Fibroblast of skin of left biceps (primary cell): ENCODE data around the gene FSCN2.
A peak's percentile ranks its signal among the peaks of the same experiment; 100 is the strongest.

Experiments
- DNase-seq, 2 experiments: peaks; one replicate each; pipeline ENCODE4 v3.0.0-alpha.2; 2013; ENCODE audit warnings: low read depth in 2 of 2

FSCN2 gene

GRCh38 chr17:81513372-81513752, 14.8 kb upstream of the FSCN2 start:
- no peak for DNase-seq

GRCh38 chr17:81513753-81514488, 14.3 kb upstream of the FSCN2 start:
- DNase-seq, result no peak

- no peak for DNase-seq
Measured at GRCh38 chr17:81514489-81514738, 13.8 kb upstream of the FSCN2 start.

GRCh38 chr17:81514739-81515529, 13.2 kb upstream of the FSCN2 start:
- DNase-seq, result peak; percentile 83 to 87

GRCh38 chr17:81515530-81516041, 12.6 kb upstream of the FSCN2 start:
- no peak for DNase-seq

GRCh38 chr17:81516439-81516838, 11.7 kb upstream of the FSCN2 start:
- no peak for DNase-seq

- DNase-seq, result no peak
Measured at GRCh38 chr17:81517009-81517338, 11.2 kb upstream of the FSCN2 start.

- DNase-seq, result no peak
Measured at GRCh38 chr17:81517339-81518112, 10.7 kb upstream of the FSCN2 start.

- DNase-seq, result no peak
Measured at GRCh38 chr17:81518113-81518784, 9.9 kb upstream of the FSCN2 start.

- no peak for DNase-seq
Measured at GRCh38 chr17:81518785-81519283, 9.3 kb upstream of the FSCN2 start.

GRCh38 chr17:81519284-81520020, 8.7 kb upstream of the FSCN2 start:
- no peak for DNase-seq

- no peak for DNase-seq
Measured at GRCh38 chr17:81520021-81520901, 7.9 kb upstream of the FSCN2 start.

- DNase-seq, result no peak
Measured at GRCh38 chr17:81522491-81523401, 5.4 kb upstream of the FSCN2 start.

GRCh38 chr17:81523402-81524038, 4.7 kb upstream of the FSCN2 start:
- DNase-seq, result no peak

- no peak for DNase-seq
Measured at GRCh38 chr17:81524039-81524864, 3.9 kb upstream of the FSCN2 start.

GRCh38 chr17:81524865-81525159, 3.4 kb upstream of the FSCN2 start:
- DNase-seq, result no peak

GRCh38 chr17:81526662-81527571, 1.3 kb upstream of the FSCN2 start:
- DNase-seq, result no peak
